Stimulated activated CD4-positive, alpha-beta T cell treated with anti-CD3 and anti-CD28 coated beads, TNF-alpha, amount 100 ng/mL, for 48 hours (primary cell): ENCODE data around the gene TINCR.

Experiments used
- DNase-seq, 3 donors: peaks; one replicate each; pipeline ENCODE4 v3.0.0-alpha.2; 2020; ENCODE audit warnings: low read depth in 3 of 3

The TINCR gene

GRCh38 chr19:5512715-5513114, 55.0 kb downstream of the TINCR start:
- DNase-seq, result no peak
